Measurements from ENCODE around the gene MYLIP.
A peak's percentile ranks its signal among the peaks of the same experiment; 100 is the strongest.

Gene MYLIP

DNA sequence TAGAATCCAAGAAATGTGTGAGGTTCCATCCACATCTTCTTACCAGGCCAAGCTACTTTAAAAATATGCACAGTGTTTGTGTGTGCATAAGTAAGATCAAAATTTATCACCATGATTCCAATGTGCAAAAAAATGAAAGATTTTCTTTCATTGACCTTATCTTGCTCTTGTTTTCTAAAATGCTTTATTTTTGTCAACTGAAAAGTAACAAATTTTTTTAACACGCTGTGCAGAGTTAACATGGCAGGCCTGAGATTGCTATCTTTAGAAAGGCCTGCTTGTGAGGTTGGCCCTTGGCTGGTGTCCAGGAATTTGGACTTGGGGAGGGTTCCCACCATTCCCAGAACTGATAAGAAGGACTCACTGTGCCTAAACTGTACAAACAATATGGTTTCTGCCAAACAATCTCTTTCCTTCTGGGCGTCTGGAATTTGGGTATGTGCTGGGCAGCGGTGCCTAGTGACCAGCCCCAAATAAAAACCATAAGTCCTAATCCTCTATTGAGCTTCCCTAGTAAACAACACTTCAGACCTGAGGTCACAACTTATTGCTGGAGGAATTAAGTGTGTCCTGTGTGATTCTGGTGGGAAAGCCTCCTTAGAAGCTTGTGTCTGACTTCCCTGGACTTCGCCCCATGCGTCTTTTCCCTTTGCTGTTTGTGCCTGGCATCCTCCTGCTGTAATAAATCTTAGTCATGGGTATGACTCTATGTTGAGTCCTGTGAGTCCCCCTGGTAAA lies 19.8 kb upstream of the MYLIP start:
- no peak for DNase-seq

DNA sequence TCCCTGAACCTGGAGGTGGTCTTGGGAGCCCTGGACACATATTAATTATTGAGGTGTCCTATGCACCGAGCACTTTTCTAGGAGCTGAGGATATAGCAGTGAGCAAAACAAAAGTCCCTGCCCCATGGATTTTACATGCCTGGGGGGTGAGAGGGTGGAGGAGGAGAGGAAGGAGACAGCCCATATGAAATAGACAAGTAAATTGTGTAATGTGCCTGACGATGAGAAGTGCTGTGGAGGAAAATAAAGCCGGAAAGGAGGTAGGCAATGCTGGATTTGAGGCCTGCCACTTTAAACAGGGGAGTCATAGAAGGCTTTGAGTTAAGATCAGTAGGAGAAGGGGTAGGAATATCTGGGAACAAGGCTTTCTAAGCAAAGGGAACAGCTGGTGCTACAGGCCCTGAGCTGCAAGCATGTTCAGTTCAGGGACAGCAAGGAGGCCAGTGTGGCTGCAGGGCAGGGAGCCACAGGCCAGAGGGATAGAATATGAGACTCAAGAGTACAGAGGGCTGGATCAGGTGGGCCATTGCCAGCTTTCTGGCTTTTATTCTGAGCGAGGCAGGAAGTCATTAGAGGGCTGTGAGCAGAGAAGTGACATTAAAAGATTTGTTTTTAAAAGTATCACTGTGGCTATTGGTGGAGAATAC lies 19.1 kb upstream of the MYLIP start:
- no peak for DNase-seq

DNA sequence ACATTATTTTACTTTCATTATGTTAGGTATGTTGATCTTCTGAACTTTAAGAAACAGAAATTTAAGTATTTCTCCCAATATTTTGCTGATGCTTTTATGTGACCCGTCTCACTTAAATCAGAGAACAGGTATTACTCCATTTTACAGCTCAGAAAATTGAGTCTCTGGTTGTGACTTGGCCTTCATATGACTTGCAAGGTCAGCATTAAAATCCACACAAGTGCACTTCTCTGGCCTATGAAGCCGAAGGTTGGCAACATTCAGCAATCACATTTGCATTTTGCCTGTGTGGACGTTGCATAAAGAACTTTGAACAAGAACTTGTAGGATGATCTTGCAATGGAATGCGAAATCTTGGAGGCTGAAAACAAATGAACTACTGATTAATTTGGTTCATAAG lies 10.1 kb upstream of the MYLIP start:
- DNase-seq: no peak

DNA sequence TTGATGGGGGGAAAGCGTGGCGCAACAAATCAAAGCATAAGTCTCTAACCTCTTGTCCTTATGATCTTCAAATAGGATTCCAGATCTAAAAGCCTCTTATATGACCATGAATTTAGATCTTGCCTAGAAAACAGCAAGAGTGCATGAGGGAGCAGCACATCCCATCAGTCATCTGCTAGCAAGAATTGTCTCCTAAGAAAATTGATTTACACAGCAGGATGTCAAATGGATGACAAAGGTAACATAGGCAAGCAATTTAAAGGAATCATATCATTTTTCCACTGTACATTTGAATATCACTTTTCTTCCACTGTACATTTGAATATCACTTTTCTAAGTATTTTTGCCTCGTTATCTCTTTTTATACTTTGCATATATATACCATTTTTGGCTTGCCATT lies 7.5 kb upstream of the MYLIP start:
- DNase-seq: no peak

DNA sequence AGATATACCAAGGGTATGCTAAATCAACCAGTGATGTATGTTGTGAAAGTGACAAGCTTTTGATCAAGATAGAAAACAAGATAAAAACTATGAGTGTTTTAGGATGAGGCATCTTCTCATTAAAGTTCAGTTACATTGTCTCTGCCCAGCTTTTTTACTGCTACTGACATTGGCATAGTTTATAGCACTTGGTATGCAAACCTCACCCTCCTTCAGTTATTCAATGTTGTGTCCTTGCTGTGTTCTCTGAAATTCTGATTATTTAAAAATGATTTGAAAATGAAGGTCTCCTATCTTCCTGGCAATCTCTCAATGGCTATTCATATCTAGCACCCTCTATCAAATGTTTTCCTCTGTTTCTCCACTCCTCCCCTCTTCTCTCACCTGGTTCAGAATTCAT lies 6.7 kb upstream of the MYLIP start:
- no peak for DNase-seq

DNA sequence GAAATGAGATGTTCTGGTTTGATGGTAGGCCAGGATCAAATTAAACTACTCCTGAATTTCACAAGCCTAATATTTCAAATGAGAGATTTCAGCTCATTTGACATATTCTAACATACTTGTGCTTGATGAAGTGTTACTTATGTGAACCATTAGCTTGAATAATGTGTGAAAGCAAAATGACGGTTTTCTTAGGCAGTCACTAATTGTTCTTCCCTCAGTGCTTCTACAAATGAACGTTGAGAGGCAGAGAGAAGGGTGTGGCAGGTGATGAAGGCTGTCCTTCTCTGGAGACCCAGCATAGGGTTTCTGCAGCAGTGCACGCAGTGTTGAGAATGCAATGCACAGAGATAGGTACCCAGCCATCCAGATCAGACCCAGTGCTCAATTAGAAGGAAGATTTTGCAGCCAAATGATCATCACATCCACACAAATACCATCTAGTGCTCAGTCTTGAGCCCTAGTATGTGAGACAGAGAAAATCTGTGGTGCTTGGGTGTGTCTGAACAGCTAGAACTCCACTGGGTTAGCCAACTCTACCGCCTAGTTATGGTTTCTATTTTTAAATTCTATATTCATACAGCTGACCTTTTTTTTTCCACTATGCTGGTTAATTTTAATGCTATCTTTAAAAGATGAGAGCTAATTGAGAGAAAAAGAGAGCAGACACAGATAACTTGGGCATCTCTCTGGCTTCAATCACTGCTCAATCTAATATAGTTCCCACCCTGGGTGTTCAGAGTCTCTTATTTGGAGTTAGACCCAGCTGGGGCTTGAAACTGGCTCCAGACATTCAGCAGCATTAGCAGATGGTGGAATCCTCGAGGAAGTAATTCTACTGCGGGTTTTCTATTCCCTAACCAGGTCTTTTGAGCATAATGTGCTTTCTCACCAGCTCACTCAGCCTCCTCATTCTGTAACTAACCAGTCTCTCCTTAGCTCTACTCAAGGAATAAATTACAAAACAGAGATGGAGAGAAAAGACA lies 4.4 kb upstream of the MYLIP start:
- DNase-seq: peak in 1 of 2 experiments; percentile 37

DNA sequence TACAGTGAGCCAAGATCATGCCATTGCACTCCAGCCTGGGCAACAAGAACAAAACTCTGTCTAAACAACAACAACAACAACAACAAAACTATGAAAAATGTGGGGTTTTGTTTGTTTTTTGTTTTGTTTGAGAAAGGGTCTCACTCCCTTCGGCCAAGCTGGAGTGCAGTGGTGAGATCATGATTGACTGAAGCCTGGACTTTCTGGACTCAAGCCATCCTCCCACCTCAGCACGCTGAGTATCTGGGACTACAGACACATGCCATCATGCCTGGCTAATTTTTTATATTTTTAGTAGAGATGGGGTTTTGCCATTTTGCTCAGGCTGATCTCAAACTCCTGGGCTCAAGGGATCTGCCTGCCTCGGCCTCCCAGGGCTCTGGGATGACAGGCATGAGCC lies 2.8 kb upstream of the MYLIP start:
- no peak for DNase-seq

DNA sequence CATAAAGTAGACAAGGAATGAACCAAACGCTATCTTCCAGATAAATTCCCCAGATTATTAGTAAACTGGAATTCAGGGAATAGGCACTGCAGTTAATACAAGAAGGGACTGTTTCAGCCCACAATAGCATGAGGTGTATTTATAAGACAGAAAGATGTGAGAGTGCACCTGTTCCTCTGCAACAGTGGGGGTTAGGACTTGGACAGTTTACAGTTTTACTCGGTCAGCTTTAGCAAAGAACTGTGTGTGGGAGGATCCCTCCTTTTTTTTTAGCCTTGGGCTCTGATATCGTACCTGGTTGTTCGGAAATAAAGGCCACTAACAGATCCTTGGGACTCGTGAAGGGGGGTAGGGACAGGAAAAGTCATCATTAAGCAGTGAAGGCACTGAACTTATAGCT lies 2.0 kb upstream of the MYLIP start:
- no peak for DNase-seq

DNA sequence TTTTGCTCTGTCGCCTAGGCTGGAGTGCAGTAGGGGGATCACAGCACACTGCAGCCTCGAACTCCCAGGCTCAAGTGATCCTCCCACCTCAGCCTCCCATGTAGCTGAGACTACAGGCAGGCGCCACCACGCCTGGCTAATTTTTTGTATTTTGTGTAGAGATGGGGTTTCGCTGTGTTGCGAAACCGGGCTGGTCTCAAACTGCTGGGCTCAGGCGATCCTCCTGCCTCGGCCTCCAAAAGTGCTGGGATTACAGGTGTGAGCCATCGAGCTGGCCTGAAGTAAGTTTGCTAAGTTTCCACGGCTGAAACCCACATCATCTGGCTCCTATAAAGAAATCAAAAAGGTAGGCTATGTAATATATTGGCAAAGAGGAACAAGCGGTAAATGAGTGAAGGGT lies 1.4 kb upstream of the MYLIP start:
- DNase-seq: no peak

DNA sequence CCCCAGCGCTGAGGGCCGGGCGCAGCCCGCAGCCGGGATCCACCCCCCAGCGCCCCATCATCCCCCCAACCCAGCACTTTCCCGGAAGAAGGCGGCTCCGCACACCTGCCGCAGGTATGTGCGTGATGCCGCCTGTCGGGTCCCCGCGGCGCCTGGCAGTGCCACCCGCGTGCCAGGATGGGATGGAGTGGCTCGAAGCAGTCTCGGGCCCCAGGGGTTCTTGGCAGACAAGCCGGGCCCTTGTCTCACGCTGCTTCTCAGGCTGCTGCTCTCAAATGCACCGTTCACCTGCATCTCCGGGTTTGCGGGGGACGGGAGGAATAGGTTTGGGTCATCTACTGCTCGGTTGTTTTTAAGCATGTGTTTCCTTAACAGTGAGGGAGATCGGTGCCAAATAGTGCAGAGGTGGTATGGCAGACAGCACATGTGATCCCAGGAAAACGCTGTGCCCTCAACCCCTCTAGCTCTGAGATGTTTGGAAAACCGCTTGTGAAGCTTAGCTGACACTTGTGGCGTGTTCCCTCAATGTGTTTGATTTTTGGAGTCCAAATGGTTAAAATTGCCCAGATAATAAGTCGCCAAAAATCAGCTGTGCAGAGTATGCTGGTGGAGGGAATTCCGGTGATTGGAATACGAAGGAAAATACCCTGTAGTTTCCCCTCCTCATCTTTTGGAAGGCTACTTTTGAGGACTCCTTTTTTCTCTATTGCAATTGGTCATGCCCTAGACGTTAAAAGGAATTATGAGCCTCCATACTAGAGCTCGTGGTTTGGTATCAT lies 926 bp downstream of the MYLIP start:
- DNase-seq: peak in 1 of 2 experiments; percentile 46

DNA sequence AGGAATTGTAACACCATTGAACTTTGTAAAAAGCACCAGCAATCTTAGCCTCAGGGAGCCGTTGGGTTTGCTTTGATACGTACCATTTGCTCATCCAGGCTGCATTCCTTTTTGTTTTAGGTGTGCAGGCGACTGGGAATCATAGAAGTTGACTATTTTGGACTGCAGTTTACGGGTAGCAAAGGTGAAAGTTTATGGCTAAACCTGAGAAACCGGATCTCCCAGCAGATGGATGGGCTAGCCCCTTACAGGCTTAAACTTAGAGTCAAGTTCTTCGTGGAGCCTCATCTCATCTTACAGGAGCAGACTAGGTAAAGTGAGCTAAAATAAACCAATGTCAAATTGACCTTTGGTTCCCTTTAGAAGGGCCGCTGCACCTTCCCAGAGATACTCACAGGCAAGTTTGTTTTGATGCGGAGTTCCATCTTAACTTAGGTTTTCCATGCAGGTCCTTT lies 1.6 kb downstream of the MYLIP start:
- no peak for DNase-seq

DNA sequence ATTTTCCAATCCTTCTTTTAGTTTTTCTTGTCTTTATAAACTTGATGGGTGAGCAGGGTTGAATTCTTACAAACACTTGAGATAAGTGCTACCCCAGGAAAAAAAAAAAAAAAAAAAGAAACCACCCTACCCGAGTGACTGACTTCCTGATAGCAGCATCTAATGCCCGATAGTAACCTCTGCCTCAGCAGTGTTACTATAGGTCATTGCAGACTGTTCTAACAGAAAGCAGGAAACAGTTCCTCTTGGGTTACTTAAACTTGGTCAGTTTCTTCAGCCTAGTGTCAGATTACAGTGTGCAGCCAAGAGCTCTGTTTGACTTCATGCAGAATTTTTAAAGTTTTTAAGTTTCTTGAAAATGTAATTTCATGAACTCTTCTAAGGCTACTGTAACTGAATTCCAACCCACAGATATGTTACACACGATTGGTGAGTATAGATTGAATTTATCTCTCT lies 2.1 kb downstream of the MYLIP start:
- no peak for DNase-seq

DNA sequence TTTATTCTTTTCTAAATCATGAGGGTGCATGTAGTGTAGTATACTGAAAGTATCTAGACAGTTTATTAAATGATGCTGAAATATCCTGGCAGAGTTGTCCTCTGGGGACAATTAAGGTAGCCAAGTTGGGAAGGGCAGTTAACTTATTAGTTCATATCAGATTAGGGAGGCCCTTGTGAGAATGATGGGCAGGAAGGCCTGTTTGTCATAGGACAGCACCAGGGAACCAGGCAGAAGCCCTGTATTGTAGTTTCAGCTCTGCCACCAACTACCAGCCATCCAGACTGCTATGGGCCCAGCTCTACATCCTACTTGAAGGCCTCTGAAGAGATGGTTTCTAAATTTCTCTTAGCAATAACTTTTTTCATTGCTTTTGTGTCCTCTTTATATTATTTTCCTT lies 4.0 kb downstream of the MYLIP start:
- no peak for DNase-seq

DNA sequence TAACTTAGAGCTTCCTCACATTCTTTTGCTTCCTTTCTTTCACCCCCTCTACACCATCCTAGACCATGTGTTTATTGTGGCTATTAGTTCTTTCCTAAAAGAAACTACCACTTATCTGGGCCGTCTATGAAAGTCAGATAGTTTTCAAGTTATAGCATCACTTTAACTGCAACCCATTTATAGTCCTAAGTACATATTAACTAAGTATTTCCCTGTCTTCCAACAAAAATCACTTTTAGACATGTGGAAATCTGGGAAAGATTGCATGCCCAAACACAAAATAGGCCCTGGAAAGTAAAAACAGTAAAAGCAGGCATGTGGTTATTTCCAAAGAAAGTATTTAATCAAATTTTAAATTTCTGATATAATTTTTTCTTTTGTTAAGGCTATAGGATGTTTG lies 5.5 kb downstream of the MYLIP start:
- no peak for DNase-seq

DNA sequence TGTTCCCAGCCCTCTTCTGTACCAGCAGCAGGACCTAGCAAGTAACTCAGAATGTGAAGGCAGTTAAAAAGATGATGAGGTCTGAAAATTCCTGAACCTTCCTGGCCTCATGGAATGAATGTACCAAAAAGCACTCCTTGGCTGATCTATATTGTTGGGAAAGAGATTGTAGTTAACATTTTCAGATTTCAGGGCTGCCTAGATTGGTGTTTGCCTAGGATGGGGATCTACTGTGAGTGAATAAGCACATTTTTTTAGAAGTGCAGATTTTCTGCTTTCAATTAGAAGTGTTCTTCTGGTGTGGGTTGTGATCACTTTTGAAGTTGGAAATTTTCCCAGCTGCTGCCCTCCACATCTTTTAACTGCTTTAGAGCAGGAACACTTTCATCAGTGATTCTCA lies 6.2 kb downstream of the MYLIP start:
- DNase-seq: no peak

DNA sequence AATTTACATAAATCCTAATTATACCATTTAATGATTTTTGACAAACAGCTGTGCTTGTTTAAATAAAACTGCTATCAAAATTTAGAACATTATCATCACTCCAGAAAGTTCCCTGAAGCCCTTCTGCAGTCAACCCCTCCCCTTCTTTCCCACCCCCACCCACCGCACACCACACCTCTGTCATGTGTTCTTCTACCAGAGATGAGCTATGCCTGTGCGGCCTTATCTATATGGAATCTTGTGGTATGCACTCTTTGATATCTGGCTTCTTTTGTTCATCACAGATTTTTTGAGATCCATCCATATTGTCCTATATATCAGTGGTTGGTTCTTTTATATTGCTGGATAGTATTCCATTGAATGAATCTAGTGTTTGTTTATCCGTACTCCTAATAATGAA lies 7.2 kb downstream of the MYLIP start:
- DNase-seq: no peak

DNA sequence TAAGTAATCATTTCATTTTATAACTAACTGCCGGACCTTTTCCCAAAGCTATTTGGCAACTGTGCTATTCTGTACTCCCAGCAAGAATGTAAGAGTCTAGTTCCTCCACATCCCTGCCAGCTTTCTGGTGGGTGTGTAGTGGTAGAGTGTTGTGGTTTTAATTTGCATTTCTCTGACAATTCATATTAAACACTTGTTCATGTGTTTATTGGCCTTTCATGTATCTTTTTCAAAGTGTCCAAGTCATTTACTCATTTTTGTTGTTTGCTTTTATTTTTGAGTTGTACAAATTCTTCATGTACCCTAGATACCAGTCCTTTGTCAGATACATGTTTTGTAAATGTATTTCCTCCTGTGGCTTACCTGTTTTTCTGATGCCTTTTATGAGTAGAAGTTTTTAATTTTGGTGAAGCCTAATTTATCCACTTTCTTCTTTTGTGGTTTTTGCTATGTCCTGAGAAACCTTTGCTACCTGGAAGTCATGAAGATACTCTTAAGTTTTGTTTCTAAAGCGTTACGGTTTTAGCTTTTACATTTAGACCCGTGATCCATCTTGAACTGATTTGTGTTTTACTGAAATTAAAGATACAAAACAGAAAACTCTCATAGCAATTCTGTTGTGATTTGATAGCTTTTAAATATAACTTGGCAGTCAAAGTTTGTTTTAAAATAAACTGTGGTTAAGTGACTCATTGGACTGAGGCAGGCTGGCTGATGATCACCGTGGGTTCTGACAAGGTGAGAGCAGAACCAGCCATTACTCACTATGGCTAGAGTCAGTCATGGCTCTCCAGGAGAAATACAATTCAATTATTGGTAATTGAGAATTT lies 8.0 kb downstream of the MYLIP start:
- no peak for DNase-seq

DNA sequence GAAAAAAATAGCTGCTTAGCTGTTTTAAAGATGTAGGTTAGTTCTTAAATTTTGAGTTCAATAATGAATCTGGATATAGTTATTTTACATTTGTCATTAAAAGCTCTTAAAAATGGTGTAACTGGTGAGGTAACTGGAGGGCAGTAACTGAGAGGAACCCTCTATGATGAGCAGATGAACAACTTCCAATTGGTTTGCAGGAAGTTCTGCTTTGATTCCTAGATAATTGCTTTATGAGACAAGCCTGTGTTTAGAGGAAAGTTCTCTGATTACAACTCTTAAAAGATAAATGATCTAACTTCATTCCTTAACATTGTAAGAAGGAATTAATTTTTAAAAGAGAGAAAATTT lies 8.5 kb downstream of the MYLIP start:
- no peak for DNase-seq

DNA sequence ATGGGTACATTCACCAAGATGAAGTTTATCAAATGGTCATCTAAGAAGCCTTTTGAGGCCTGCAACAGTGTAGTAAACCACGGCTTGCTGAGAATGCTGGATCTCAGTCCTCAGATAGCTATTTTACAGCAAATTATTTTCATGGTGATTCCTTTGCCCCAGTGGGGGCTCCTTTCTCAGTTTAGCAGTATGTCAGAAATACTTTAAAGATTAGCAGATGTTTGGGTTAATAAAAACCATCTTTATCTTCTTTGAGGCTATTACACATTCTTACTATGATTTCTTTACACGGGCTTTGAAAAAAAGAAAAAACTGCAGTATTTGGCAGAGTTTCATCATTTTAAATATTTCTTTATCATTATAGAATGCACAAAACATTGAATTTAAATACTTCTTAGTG lies 10.7 kb downstream of the MYLIP start:
- no peak for DNase-seq

DNA sequence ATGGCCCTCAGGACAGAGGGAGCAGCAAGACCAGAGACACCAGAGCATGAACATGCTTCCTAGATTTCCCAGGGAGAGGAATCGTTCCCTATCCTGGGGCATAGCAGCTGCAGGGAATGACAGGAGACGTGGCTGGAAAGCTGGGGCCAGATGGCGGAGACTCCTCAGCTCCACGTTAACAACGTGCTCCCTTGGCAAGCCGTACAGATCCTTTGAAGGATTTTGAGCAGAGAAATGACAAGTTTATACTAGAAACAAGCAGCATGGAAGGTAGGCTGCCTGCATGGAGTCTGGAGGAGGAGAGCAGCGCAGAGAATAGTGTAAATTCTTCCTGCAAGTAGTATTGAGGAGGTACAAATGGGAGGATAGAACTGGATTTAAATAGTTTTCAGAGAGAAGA lies 11.7 kb downstream of the MYLIP start:
- peak in 1 of 2 experiments; percentile 44 for DNase-seq

DNA sequence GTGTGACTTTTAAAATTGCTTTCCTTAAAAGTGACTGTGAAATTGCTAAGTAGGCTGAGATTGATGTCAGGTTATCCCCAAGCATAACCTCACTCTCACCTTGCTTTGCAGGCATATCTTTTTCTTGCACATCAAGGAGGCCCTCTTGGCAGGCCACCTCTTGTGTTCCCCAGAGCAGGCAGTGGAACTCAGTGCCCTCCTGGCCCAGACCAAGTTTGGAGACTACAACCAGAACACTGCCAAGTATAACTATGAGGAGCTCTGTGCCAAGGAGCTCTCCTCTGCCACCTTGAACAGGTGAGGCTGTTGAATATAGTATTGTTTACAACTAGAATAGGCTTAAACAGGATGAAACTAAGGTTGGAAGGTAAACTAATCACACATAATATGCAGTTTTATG lies 12.6 kb downstream of the MYLIP start:
- DNase-seq: no peak

DNA sequence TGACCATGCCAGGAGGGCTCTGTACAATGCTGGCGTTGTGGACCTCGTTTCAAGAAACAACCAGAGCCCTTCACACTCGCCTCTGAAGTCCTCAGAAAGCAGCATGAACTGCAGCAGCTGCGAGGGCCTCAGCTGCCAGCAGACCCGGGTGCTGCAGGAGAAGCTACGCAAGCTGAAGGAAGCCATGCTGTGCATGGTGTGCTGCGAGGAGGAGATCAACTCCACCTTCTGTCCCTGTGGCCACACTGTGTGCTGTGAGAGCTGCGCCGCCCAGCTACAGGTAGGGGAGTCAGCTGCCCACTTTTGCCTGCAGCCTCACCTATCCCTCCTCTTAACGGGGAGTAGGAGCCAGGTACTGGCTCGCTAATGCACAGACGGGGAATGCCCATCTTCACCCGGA lies 16.2 kb downstream of the MYLIP start:
- DNase-seq: no peak

Measured in NCI-H446 (cell line).